Keratinocyte (primary cell): ENCODE results near the gene CEP95. TPM values are rescaled to one million over a fixed set of nuclear protein-coding genes. Genes with fewer than 3 reads are reported as not detected.

Experiments used
- DNase-seq: peaks from one replicate; pipeline ENCODE4 v3.0.0-alpha.2; 2011; ENCODE audit warnings: low read depth, missing footprints, low spot score
- FAIRE-seq: peaks from 2 replicates; lab custom pipeline; 2011; peaks lifted over from hg19 to GRCh38; lab: Jason Lieb, UNC
- H2AFZ ChIP-seq: 2 replicates; pipeline ENCODE4 v1.6.0; 2012; ENCODE audit warnings: low read length, control low read depth, inconsistent platforms; ENCODE audit not compliant: control insufficient read depth
- H3K27ac ChIP-seq: 2 replicates; pipeline ENCODE4 v1.5.1; 2011; ENCODE audit warnings: low read length; ENCODE audit not compliant: control insufficient read depth, insufficient read depth
- H3K27me3 ChIP-seq: 3 replicates; pipeline ENCODE4 v1.6.0; 2011; ENCODE audit warnings: low read length; ENCODE audit not compliant: control insufficient read depth, insufficient read depth; ENCODE audit errors: extremely low read depth
- H3K36me3 ChIP-seq, 2 experiments: 2 replicates in 1 of 2; 3 replicates in 1 of 2; pipeline ENCODE4 v1.5.1; 2011; ENCODE audit warnings: low read length in 2 of 2, mild to moderate bottlenecking in 1 of 2; ENCODE audit not compliant: control insufficient read depth in 2 of 2, insufficient read depth in 2 of 2; ENCODE audit errors: extremely low read depth in 1 of 2
- H3K4me1 ChIP-seq: 3 replicates; pipeline ENCODE4 v1.5.1; 2011; ENCODE audit warnings: low read length; ENCODE audit not compliant: control insufficient read depth, insufficient read depth; ENCODE audit errors: extremely low read depth
- H3K4me2 ChIP-seq: 3 replicates; pipeline ENCODE4 v1.6.0; 2011; ENCODE audit warnings: low read depth, low read length; ENCODE audit not compliant: control insufficient read depth, insufficient read depth; ENCODE audit errors: extremely low read depth
- H3K4me3 ChIP-seq, 3 experiments: fragments of 200-600 bp in 1 of 3; sonication (generic) in 1 of 3; 2 replicates in 2 of 3; 3 replicates in 1 of 3; pipeline ENCODE4 v1.5.1; 2011 to 2016; ENCODE audit warnings: low read length in 3 of 3, mild to moderate bottlenecking in 3 of 3, control low read depth in 2 of 3, inconsistent platforms in 1 of 3, low read depth in 1 of 3, mixed read lengths in 1 of 3, mixed run types in 1 of 3, moderate library complexity in 1 of 3; ENCODE audit not compliant: control insufficient read depth in 2 of 3, insufficient read depth in 2 of 3; ENCODE audit errors: extremely low read depth in 1 of 3
- H3K79me2 ChIP-seq: 2 replicates; pipeline ENCODE4 v1.6.0; 2012; ENCODE audit warnings: low read length; ENCODE audit not compliant: control insufficient read depth, insufficient read depth
- H3K9ac ChIP-seq: 3 replicates; pipeline ENCODE4 v1.6.0; 2011; ENCODE audit warnings: low read length; ENCODE audit not compliant: control insufficient read depth, insufficient read depth; ENCODE audit errors: extremely low read depth
- H3K9me1 ChIP-seq: 3 replicates; pipeline ENCODE4 v1.6.0; 2011; ENCODE audit warnings: low read length; ENCODE audit not compliant: control insufficient read depth, insufficient read depth; ENCODE audit errors: extremely low read depth
- H3K9me3 ChIP-seq: 2 replicates; pipeline ENCODE4 v1.5.1; 2012; ENCODE audit warnings: low read depth, low read length; ENCODE audit not compliant: control insufficient read depth
- H4K20me1 ChIP-seq: 3 replicates; pipeline ENCODE4 v1.6.0; 2011; ENCODE audit warnings: low read length; ENCODE audit not compliant: control insufficient read depth, insufficient read depth; ENCODE audit errors: extremely low read depth
- CTCF ChIP-seq, 3 experiments: IDR thresholded peaks in 1 of 3; conservative IDR thresholded peaks in 1 of 3; optimal IDR thresholded peaks in 1 of 3; 2 replicates in 2 of 3; 3 replicates in 1 of 3; pipeline versions ENCODE3 to v1.5.1; 2011; ENCODE audit warnings: low read length in 3 of 3, mild to moderate bottlenecking in 3 of 3, moderate library complexity in 2 of 3, control low read depth in 1 of 3, inconsistent platforms in 1 of 3; ENCODE audit not compliant: insufficient read depth in 2 of 3; ENCODE audit errors: extremely low read depth in 1 of 3
- EZH2 ChIP-seq: IDR thresholded peaks from one replicate; pipeline ENCODE4 v1.6.1; 2012; ENCODE audit warnings: inconsistent platforms, mild to moderate bottlenecking, low read length, moderate library complexity
- dilution Hi-C: fragments of 300-500 bp; cut with MboI; formaldehyde crosslinking; loops from one replicate; pipeline ENCODE4 v1.7.0; 2020; ENCODE audit warnings: low sequenced_read_pairs; ENCODE audit not compliant: extremely low pct_ligation_motif_present
- polyA plus RNA-seq, 5 experiments: library from polyadenylated mRNA; depleted of rRNA in 3 of 5; stranded (reverse) in 3 of 5; stranded (forward) in 1 of 5; unstranded in 1 of 5; fragments of >200 nt; gene quantifications; 1 replicate in 1 of 5; 2 replicates in 3 of 5; 3 replicates in 1 of 5; pipeline versions ENCODE4 v1.2.1 to v1.2.3, GENCODE V29; 2011 to 2012; ENCODE audit warnings: missing spikeins in 2 of 5, low read depth in 1 of 5, low replicate concordance in 1 of 5

The CEP95 gene
- polyA plus RNA-seq, 1 donor (not counting 4 experiments of a cell fraction or from before 2014, with no cell fraction given), result 31.6 TPM

GRCh38 chr17:64503821-64504768 is 2.7 kb upstream of the CEP95 start:
- H3K9me3 ChIP-seq, result no peaks in the 10 kb centered on the region
- H3K36me3 ChIP-seq, result peaks cover 20 to 58% of the 10 kb centered on the region in 2 experiments
- H3K9ac ChIP-seq, result peak overlapping the region; percentile 100
- H3K27me3 ChIP-seq, result no peaks in the 10 kb centered on the region
- FAIRE-seq, result no peak
- peaks cover 84% of the 10 kb centered on the region for H3K79me2 ChIP-seq
- no peak overlapping the region for H2AFZ ChIP-seq
- peak overlapping the region; percentile 75 to 100 (median 95) for H3K4me3 ChIP-seq
- DNase-seq, result no peak
- H4K20me1 ChIP-seq, result peaks cover 43% of the 10 kb centered on the region
- H3K9me1 ChIP-seq, result no peaks in the 10 kb centered on the region
- dilution Hi-C loops, result no loop called here
- TF ChIP-seq CTCF (optimal IDR thresholded peaks at IDR 0.05 in 1 of 3, IDR thresholded peaks at IDR 0.05 in 1 of 3, conservative IDR thresholded peaks at IDR 0.05 in 1 of 3; ENCODE audit: extremely low read depth in 1 of 3, insufficient read depth in 2 of 3, low read length in 3 of 3) (no peak), EZH2 (no peak)
- peak overlapping the region; percentile 99 for H3K27ac ChIP-seq
- peak overlapping the region; percentile 96 for H3K4me2 ChIP-seq
- H3K4me1 ChIP-seq, result peaks cover 63% of the 10 kb centered on the region

GRCh38 chr17:64504769-64505339 is 1.9 kb upstream of the CEP95 start:
- Histone ChIP-seq H3K27me3 (no peaks in the 10 kb centered on the region), H3K27ac (peak overlapping the region; percentile 99), H2AFZ (no peak overlapping the region), H3K9me1 (no peaks in the 10 kb centered on the region), H3K4me2 (peak overlapping the region; percentile 96), H3K4me1 (peaks cover 58% of the 10 kb centered on the region), H3K36me3 (peaks cover 20 to 62% of the 10 kb centered on the region in 2 experiments), H3K4me3 (peak overlapping the region; percentile 75 to 100 (median 95)), H4K20me1 (peaks cover 40% of the 10 kb centered on the region), H3K9ac (peak overlapping the region; percentile 100), H3K79me2 (peaks cover 87% of the 10 kb centered on the region), H3K9me3 (no peaks in the 10 kb centered on the region)
- TF ChIP-seq CTCF (optimal IDR thresholded peaks at IDR 0.05 in 1 of 3, IDR thresholded peaks at IDR 0.05 in 1 of 3, conservative IDR thresholded peaks at IDR 0.05 in 1 of 3; ENCODE audit: extremely low read depth in 1 of 3, insufficient read depth in 2 of 3, low read length in 3 of 3) (no peak), EZH2 (no peak)
- dilution Hi-C loops, result no loop called here
- DNase-seq (no peak), FAIRE-seq (no peak)
